ENCODE data around the gene DCAF7.

Gene DCAF7

GRCh38 chr17:63524051-63524450 lies 26.2 kb upstream of the DCAF7 start:
- no peak for DNase-seq (ENCODE audit: low read depth in 2 of 2)

GRCh38 chr17:63525190-63525946 lies 24.9 kb upstream of the DCAF7 start:
- no peak for DNase-seq (ENCODE audit: low read depth in 2 of 2)

GRCh38 chr17:63526861-63527260 lies 23.4 kb upstream of the DCAF7 start:
- DNase-seq (ENCODE audit: low read depth in 2 of 2), result no peak

GRCh38 chr17:63528183-63528582 lies 22.1 kb upstream of the DCAF7 start:
- DNase-seq (ENCODE audit: low read depth in 2 of 2), result no peak

GRCh38 chr17:63529711-63530556 lies 20.3 kb upstream of the DCAF7 start:
- DNase-seq (ENCODE audit: low read depth in 2 of 2), result no peak

GRCh38 chr17:63530557-63531021 lies 19.7 kb upstream of the DCAF7 start:
- no peak for DNase-seq (ENCODE audit: low read depth in 2 of 2)

GRCh38 chr17:63531022-63531965 lies 19.0 kb upstream of the DCAF7 start:
- no peak for DNase-seq (ENCODE audit: low read depth in 2 of 2)

- no peak for DNase-seq (ENCODE audit: low read depth in 2 of 2)
These were observed 16.7 kb upstream of the DCAF7 start for GRCh38 chr17:63533433-63534077.

- no peak for DNase-seq (ENCODE audit: low read depth in 2 of 2)
These were observed 16.2 kb upstream of the DCAF7 start for GRCh38 chr17:63534078-63534570.

GRCh38 chr17:63534816-63535455 lies 15.3 kb upstream of the DCAF7 start:
- DNase-seq (ENCODE audit: low read depth in 2 of 2), result no peak

GRCh38 chr17:63535640-63536039 lies 14.6 kb upstream of the DCAF7 start:
- DNase-seq (ENCODE audit: low read depth in 2 of 2), result no peak

GRCh38 chr17:63537001-63537400 lies 13.3 kb upstream of the DCAF7 start:
- no peak for DNase-seq (ENCODE audit: low read depth in 2 of 2)

GRCh38 chr17:63537991-63538692 lies 12.1 kb upstream of the DCAF7 start:
- no peak for DNase-seq (ENCODE audit: low read depth in 2 of 2)

GRCh38 chr17:63538693-63539595 lies 11.3 kb upstream of the DCAF7 start:
- DNase-seq (ENCODE audit: low read depth in 2 of 2), result no peak

- DNase-seq (ENCODE audit: low read depth in 2 of 2), result no peak
These were observed 9.7 kb upstream of the DCAF7 start for GRCh38 chr17:63540590-63540989.

GRCh38 chr17:63542218-63542545 lies 8.1 kb upstream of the DCAF7 start:
- DNase-seq (ENCODE audit: low read depth in 2 of 2), result no peak

GRCh38 chr17:63542942-63543821 lies 7.1 kb upstream of the DCAF7 start:
- DNase-seq (ENCODE audit: low read depth in 2 of 2), result no peak

GRCh38 chr17:63543822-63544420 lies 6.4 kb upstream of the DCAF7 start:
- DNase-seq (ENCODE audit: low read depth in 2 of 2), result no peak

Measured in stimulated activated CD8-positive, alpha-beta memory T cell treated with anti-CD3 and anti-CD28 coated beads, Interleukin-7, amount 100 ng/mL, for 4 hours (primary cell).